ENCODE measurements around the gene PALD1. TPM values are rescaled to one million over a fixed set of nuclear protein-coding genes. Genes with fewer than 3 reads are reported as not detected.

The PALD1 gene
- polyA plus RNA-seq, 3 donors, result 0.04 to 0.11 TPM; not detected in 1

- H3K27ac Mint-ChIP-seq, result no peak overlapping the region
- intact Hi-C loops (cut with micrococcal nuclease), result no loop called here
- H2AFZ ChIP-seq (ENCODE audit: insufficient read depth, low read depth, low read length, poor library complexity, severe bottlenecking), result no peak overlapping the region
- H3K36me3 Mint-ChIP-seq, result no peaks in the 10 kb centered on the region
- no peaks in the 10 kb centered on the region for H3K27me3 ChIP-seq (ENCODE audit: control insufficient read depth in 2 of 2, insufficient read depth in 2 of 2, low read length in 2 of 2)
- H3K9ac ChIP-seq (ENCODE audit: insufficient read depth, low read length, poor library complexity, severe bottlenecking), result no peak overlapping the region
- peaks cover 3 to 9% (median 6%) of the 10 kb centered on the region in 3 donors for H3K27me3 Mint-ChIP-seq (ENCODE audit: low read depth in 3 of 3)
- DNase-seq, result no peak
- H3K4me2 ChIP-seq (replicated peaks; ENCODE audit: extremely low read depth, low read length, poor library complexity, severe bottlenecking), result no peak overlapping the region
- H3K79me2 ChIP-seq (ENCODE audit: insufficient read depth, low read length), result no peaks in the 10 kb centered on the region
- H3K27ac ChIP-seq (ENCODE audit: low read depth in 1 of 2, low read length in 2 of 2), result no peak overlapping the region
- H3K4me3 ChIP-seq (replicated peaks in 1 of 3; ENCODE audit: low read depth in 2 of 3, low read length in 3 of 3), result no peak overlapping the region
- H3K4me1 Mint-ChIP-seq, result peaks cover 12% of the 10 kb centered on the region
- peaks cover 0 to 2% (median 0%) of the 10 kb centered on the region in 7 donors for H3K9me3 Mint-ChIP-seq
- H3K36me3 ChIP-seq (replicated peaks in 1 of 2; ENCODE audit: control insufficient read depth in 1 of 2, insufficient read depth in 2 of 2, low read length in 2 of 2), result no peaks in the 10 kb centered on the region
- no peaks in the 10 kb centered on the region for H4K20me1 ChIP-seq (ENCODE audit: insufficient read depth, low read length)
- no peak for TF ChIP-seq CTCF (IDR thresholded peaks at IDR 0.05)
- H3K9me3 ChIP-seq (replicated peaks in 1 of 2; ENCODE audit: control insufficient read depth in 1 of 2, insufficient read depth in 1 of 2, low read length in 2 of 2), result no peaks in the 10 kb centered on the region
- peaks cover 4 to 9% of the 10 kb centered on the region in 2 donors for H3K4me1 ChIP-seq (ENCODE audit: control insufficient read depth in 1 of 2, insufficient read depth in 2 of 2, low read length in 2 of 2)
- H3K4me3 Mint-ChIP-seq, result no peak overlapping the region
- 100% methylated on average over 2 of the region's 3 CpGs for WGBS (ENCODE audit: insufficient coverage)
These were observed 115.6 kb downstream of the PALD1 start for GRCh38 chr10:70594161-70594560.

GRCh38 chr10:70595566-70596016 lies 117.0 kb downstream of the PALD1 start:
- H3K27me3 Mint-ChIP-seq (ENCODE audit: low read depth in 3 of 3), result peaks cover 3 to 9% (median 6%) of the 10 kb centered on the region in 3 donors
- H3K9me3 Mint-ChIP-seq, result peaks cover 0 to 2% (median 0%) of the 10 kb centered on the region in 7 donors
- H3K9ac ChIP-seq (ENCODE audit: insufficient read depth, low read length, poor library complexity, severe bottlenecking), result no peak overlapping the region
- H3K4me3 Mint-ChIP-seq, result peak overlapping the region in 1 of 2 donors; percentile 55
- no peaks in the 10 kb centered on the region for H3K36me3 ChIP-seq (replicated peaks in 1 of 2; ENCODE audit: control insufficient read depth in 1 of 2, insufficient read depth in 2 of 2, low read length in 2 of 2)
- peaks cover 4 to 9% of the 10 kb centered on the region in 2 donors for H3K4me1 ChIP-seq (ENCODE audit: control insufficient read depth in 1 of 2, insufficient read depth in 2 of 2, low read length in 2 of 2)
- H3K4me2 ChIP-seq (replicated peaks; ENCODE audit: extremely low read depth, low read length, poor library complexity, severe bottlenecking), result no peak overlapping the region
- H3K4me3 ChIP-seq (replicated peaks in 1 of 3; ENCODE audit: low read depth in 2 of 3, low read length in 3 of 3), result no peak overlapping the region
- no peaks in the 10 kb centered on the region for H3K27me3 ChIP-seq (ENCODE audit: control insufficient read depth in 2 of 2, insufficient read depth in 2 of 2, low read length in 2 of 2)
- H3K36me3 Mint-ChIP-seq, result no peaks in the 10 kb centered on the region
- peak overlapping the region in 1 of 7 donors; percentile 32 for H3K27ac Mint-ChIP-seq
- H3K4me1 Mint-ChIP-seq, result peaks cover 12% of the 10 kb centered on the region
- intact Hi-C loops (cut with micrococcal nuclease), result no loop called here
- H3K79me2 ChIP-seq (ENCODE audit: insufficient read depth, low read length), result no peaks in the 10 kb centered on the region
- H3K27ac ChIP-seq (ENCODE audit: low read depth in 1 of 2, low read length in 2 of 2), result no peak overlapping the region
- TF ChIP-seq CTCF (IDR thresholded peaks at IDR 0.05), result no peak
- WGBS (ENCODE audit: insufficient coverage), result no CpG with 5 or more reads among the region's 5 CpGs
- no peaks in the 10 kb centered on the region for H3K9me3 ChIP-seq (replicated peaks in 1 of 2; ENCODE audit: control insufficient read depth in 1 of 2, insufficient read depth in 1 of 2, low read length in 2 of 2)
- no peak overlapping the region for H2AFZ ChIP-seq (ENCODE audit: insufficient read depth, low read depth, low read length, poor library complexity, severe bottlenecking)
- no peaks in the 10 kb centered on the region for H4K20me1 ChIP-seq (ENCODE audit: insufficient read depth, low read length)
- DNase-seq, result no peak
